Measurements from ENCODE around the gene ARHGAP18.

- TF ChIP-seq ZBTB7A (IDR thresholded peaks at IDR 0.05; ENCODE audit: low read depth) (no peak), CEBPB (IDR thresholded peaks at IDR 0.05) (no peak), EP300 (IDR thresholded peaks at IDR 0.05; ENCODE audit: borderline replicate concordance) (no peak), USF1 (IDR thresholded peaks at IDR 0.05) (no peak), REST (IDR thresholded peaks at IDR 0.05; ENCODE audit: low read depth) (no peak), FOXM1 (IDR thresholded peaks at IDR 0.05; ENCODE audit: borderline replicate concordance, low read depth) (no peak), TCF12 (IDR thresholded peaks at IDR 0.05; ENCODE audit: low read depth) (no peak), RAD21 (IDR thresholded peaks at IDR 0.05; ENCODE audit: low read depth) (no peak), TEAD4 (IDR thresholded peaks at IDR 0.05) (no peak), TAF1 (IDR thresholded peaks at IDR 0.05; ENCODE audit: low read depth) (no peak), NFIC (IDR thresholded peaks at IDR 0.05) (no peak), EGR1 (IDR thresholded peaks at IDR 0.05) (no peak), YY1 (IDR thresholded peaks at IDR 0.05; ENCODE audit: low read depth) (no peak)
- TF ChIP-seq, protein P1, sequence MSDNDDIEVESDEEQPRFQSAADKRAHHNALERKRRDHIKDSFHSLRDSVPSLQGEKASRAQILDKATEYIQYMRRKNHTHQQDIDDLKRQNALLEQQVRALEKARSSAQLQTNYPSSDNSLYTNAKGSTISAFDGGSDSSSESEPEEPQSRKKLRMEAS (IDR thresholded peaks at IDR 0.05), result no peak
Measured at GRCh38 chr6:129653746-129654145, 56.2 kb downstream of the ARHGAP18 start.
